K562 (cell line): ENCODE results near the gene LRRC27. TPM values are rescaled to one million over a fixed set of nuclear protein-coding genes. Genes with fewer than 3 reads are reported as not detected.

ENCODE experiments used
- ARID1B ChIP-seq: fragments of 450-650 bp; IDR thresholded peaks from 2 replicates; pipeline ENCODE4 v1.6.1; 2016; ENCODE audit warnings: antibody characterized with exemption, mild to moderate bottlenecking, inconsistent platforms
- ARID2 ChIP-seq: fragments of 450-650 bp; IDR thresholded peaks from 2 replicates; pipeline ENCODE4 v1.6.1; 2017; ENCODE audit warnings: antibody characterized with exemption, mild to moderate bottlenecking
- DLX4 ChIP-seq: fragments of 250-450 bp; sonication (Bioruptor Pico); IDR thresholded peaks from 2 replicates; pipeline ENCODE4 v1.6.1; 2021; ENCODE audit warnings: mild to moderate bottlenecking
- GTF2E2 ChIP-seq: fragments of 200-800 bp; sonication (Bioruptor generic); IDR thresholded peaks from 2 replicates; pipeline ENCODE4 v1.6.1; 2016; ENCODE audit warnings: missing genetic modification characterization, missing compliant biosample characterization
- JUN ChIP-seq, 2 experiments: sonication (generic) in 1 of 2; formaldehyde crosslinking in 1 of 2; IDR thresholded peaks; 2 replicates each; pipeline versions ENCODE4 v1.6.1 to v1.8.0; 2012 to 2022; ENCODE audit warnings: borderline replicate concordance in 2 of 2, mild to moderate bottlenecking in 2 of 2, improper control_type of control experiment in 1 of 2, low read depth in 1 of 2, low read length in 1 of 2, missing genetic modification reagents in 1 of 2
- MECOM ChIP-seq: fragments of 250-450 bp; sonication (Bioruptor Pico); IDR thresholded peaks from 2 replicates; pipeline ENCODE4 v1.8.0; 2022; ENCODE audit warnings: inconsistent platforms
- RFX1 ChIP-seq: fragments of 450-650 bp; IDR thresholded peaks from 2 replicates; pipeline ENCODE4 v1.6.1; 2016; ENCODE audit warnings: mild to moderate bottlenecking, moderate library complexity
- TBP ChIP-seq: optimal IDR thresholded peaks from 2 replicates; pipeline ENCODE3; 2011; ENCODE audit warnings: low read depth, low read length, improper control_type of control experiment
- YY1 ChIP-seq, 3 experiments: IDR thresholded peaks; 2 replicates each; pipeline ENCODE4 v1.6.1; 2011; ENCODE audit warnings: low read length in 2 of 3, mild to moderate bottlenecking in 2 of 3, moderate library complexity in 2 of 3, borderline replicate concordance in 1 of 3, control low read depth in 1 of 3, low read depth in 1 of 3; ENCODE audit not compliant: insufficient read depth in 3 of 3, insufficient replicate concordance in 2 of 3, control insufficient read depth in 1 of 3, insufficient read length in 1 of 3; ENCODE audit errors: extremely low read depth in 1 of 3
- ZKSCAN3 ChIP-seq: fragments of 250-450 bp; sonication (Bioruptor Pico); IDR thresholded peaks from 2 replicates; pipeline ENCODE4 v1.4.0; 2020
- polyA plus RNA-seq, 8 experiments: library from polyadenylated mRNA; depleted of rRNA in 4 of 8; stranded (reverse) in 5 of 8; unstranded in 3 of 8; fragments of >200 nt; fragmentation: Nextera tagmentation in 2 of 8; fragmentation: Illumina TruSeq in 1 of 8; extraction: Ambion mirVana in 2 of 8; extraction: Trizol in 1 of 8; gene quantifications; 2 replicates each; pipeline versions ENCODE4 v1.2.1 to v1.2.3, GENCODE V29; 2011 to 2014; ENCODE audit warnings: inconsistent platforms in 1 of 8, missing spikeins in 1 of 8
- total RNA-seq, 7 experiments: library from RNA; depleted of rRNA in 6 of 7; stranded (reverse); fragments of >200 nt in 6 of 7; fragmentation: Illumina TruSeq in 2 of 7; extraction: Trizol in 2 of 7; gene quantifications; 2 replicates each; pipeline versions ENCODE4 v1.2.1 to v1.2.3, GENCODE V29; 2011 to 2021; ENCODE audit warnings: low replicate concordance in 1 of 7
- TF ChIP-seq, protein P1 (sequence below), 3 experiments: fragments of 200-800 bp in 1 of 3; fragments of 250-450 bp in 1 of 3; fragments of 450-650 bp in 1 of 3; sonication (Bioruptor Pico) in 1 of 3; sonication (Bioruptor generic) in 1 of 3; formaldehyde crosslinking in 1 of 3; IDR thresholded peaks; 2 replicates each; pipeline versions ENCODE4 v1.6.1 to v1.8.0; 2016 to 2022; ENCODE audit warnings: mild to moderate bottlenecking in 2 of 3, missing genetic modification characterization in 2 of 3, missing compliant biosample characterization in 1 of 3, moderate library complexity in 1 of 3
- TF ChIP-seq, protein P2 (sequence below), 2 experiments: fragments of 150-350 bp in 1 of 2; IDR thresholded peaks; 2 replicates each; pipeline ENCODE4 v1.6.1; 2012 to 2016; ENCODE audit warnings: low read depth in 2 of 2, low read length in 2 of 2, mild to moderate bottlenecking in 1 of 2, moderate library complexity in 1 of 2
- TF ChIP-seq, protein P3 (sequence below): fragments of 450-650 bp; IDR thresholded peaks from 2 replicates; pipeline ENCODE4 v1.6.1; 2016; ENCODE audit warnings: low read depth, mild to moderate bottlenecking, moderate library complexity
- TF ChIP-seq, protein P4 (sequence below): fragments of 450-650 bp; formaldehyde crosslinking; IDR thresholded peaks from 2 replicates; pipeline ENCODE4 v1.4.0; 2020; ENCODE audit warnings: mild to moderate bottlenecking, mixed read lengths

LRRC27 gene
- total and polyA plus RNA-seq, 9 of the 15 experiments (the other 6 are each of a cell fraction or from before 2014, with no cell fraction given): 0.10 to 2.7 (median 1.4) TPM

GRCh38 chr10:132311338-132311939 lies 20.6 kb upstream of the LRRC27 start (continued):
- TF ChIP-seq ARID2 (no peak), MECOM (CRISPR knock-in tag) (no peak), ARID1B (peak; percentile 28; the same call in 1 of the 2 replicates), RFX1 (peak; percentile 98), JUN (IDR thresholded peaks at IDR 0.05; ENCODE audit: borderline replicate concordance, low read depth, low read length) (peak; percentile 82), JUN (CRISPR knock-in tag; IDR thresholded peaks at IDR 0.05; ENCODE audit: borderline replicate concordance) (no peak), YY1 (IDR thresholded peaks at IDR 0.05; ENCODE audit: borderline replicate concordance in 1 of 3, control insufficient read depth in 1 of 3, extremely low read depth in 1 of 3, insufficient read depth in 3 of 3, insufficient read length in 1 of 3, insufficient replicate concordance in 2 of 3, low read depth in 1 of 3, low read length in 2 of 3) (peak in 1 of 3 experiments; percentile 7), TBP (no peak), GTF2E2 (no peak), DLX4 (no peak), ZKSCAN3 (CRISPR knock-in tag) (no peak)
- TF ChIP-seq, protein P1, sequence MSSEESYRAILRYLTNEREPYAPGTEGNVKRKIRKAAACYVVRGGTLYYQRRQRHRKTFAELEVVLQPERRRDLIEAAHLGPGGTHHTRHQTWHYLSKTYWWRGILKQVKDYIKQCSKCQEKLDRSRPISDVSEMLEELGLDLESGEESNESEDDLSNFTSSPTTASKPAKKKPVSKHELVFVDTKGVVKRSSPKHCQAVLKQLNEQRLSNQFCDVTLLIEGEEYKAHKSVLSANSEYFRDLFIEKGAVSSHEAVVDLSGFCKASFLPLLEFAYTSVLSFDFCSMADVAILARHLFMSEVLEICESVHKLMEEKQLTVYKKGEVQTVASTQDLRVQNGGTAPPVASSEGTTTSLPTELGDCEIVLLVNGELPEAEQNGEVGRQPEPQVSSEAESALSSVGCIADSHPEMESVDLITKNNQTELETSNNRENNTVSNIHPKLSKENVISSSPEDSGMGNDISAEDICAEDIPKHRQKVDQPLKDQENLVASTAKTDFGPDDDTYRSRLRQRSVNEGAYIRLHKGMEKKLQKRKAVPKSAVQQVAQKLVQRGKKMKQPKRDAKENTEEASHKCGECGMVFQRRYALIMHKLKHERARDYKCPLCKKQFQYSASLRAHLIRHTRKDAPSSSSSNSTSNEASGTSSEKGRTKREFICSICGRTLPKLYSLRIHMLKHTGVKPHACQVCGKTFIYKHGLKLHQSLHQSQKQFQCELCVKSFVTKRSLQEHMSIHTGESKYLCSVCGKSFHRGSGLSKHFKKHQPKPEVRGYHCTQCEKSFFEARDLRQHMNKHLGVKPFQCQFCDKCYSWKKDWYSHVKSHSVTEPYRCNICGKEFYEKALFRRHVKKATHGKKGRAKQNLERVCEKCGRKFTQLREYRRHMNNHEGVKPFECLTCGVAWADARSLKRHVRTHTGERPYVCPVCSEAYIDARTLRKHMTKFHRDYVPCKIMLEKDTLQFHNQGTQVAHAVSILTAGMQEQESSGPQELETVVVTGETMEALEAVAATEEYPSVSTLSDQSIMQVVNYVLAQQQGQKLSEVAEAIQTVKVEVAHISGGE (CRISPR knock-in tag; IDR thresholded peaks at IDR 0.05): no peak
- TF ChIP-seq, protein P2, sequence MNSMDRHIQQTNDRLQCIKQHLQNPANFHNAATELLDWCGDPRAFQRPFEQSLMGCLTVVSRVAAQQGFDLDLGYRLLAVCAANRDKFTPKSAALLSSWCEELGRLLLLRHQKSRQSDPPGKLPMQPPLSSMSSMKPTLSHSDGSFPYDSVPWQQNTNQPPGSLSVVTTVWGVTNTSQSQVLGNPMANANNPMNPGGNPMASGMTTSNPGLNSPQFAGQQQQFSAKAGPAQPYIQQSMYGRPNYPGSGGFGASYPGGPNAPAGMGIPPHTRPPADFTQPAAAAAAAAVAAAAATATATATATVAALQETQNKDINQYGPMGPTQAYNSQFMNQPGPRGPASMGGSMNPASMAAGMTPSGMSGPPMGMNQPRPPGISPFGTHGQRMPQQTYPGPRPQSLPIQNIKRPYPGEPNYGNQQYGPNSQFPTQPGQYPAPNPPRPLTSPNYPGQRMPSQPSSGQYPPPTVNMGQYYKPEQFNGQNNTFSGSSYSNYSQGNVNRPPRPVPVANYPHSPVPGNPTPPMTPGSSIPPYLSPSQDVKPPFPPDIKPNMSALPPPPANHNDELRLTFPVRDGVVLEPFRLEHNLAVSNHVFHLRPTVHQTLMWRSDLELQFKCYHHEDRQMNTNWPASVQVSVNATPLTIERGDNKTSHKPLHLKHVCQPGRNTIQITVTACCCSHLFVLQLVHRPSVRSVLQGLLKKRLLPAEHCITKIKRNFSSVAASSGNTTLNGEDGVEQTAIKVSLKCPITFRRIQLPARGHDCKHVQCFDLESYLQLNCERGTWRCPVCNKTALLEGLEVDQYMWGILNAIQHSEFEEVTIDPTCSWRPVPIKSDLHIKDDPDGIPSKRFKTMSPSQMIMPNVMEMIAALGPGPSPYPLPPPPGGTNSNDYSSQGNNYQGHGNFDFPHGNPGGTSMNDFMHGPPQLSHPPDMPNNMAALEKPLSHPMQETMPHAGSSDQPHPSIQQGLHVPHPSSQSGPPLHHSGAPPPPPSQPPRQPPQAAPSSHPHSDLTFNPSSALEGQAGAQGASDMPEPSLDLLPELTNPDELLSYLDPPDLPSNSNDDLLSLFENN (IDR thresholded peaks at IDR 0.05; ENCODE audit: low read depth in 2 of 2, low read length in 2 of 2): no peak
- TF ChIP-seq, protein P3, sequence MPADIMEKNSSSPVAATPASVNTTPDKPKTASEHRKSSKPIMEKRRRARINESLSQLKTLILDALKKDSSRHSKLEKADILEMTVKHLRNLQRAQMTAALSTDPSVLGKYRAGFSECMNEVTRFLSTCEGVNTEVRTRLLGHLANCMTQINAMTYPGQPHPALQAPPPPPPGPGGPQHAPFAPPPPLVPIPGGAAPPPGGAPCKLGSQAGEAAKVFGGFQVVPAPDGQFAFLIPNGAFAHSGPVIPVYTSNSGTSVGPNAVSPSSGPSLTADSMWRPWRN: no peak
- TF ChIP-seq, protein P4, sequence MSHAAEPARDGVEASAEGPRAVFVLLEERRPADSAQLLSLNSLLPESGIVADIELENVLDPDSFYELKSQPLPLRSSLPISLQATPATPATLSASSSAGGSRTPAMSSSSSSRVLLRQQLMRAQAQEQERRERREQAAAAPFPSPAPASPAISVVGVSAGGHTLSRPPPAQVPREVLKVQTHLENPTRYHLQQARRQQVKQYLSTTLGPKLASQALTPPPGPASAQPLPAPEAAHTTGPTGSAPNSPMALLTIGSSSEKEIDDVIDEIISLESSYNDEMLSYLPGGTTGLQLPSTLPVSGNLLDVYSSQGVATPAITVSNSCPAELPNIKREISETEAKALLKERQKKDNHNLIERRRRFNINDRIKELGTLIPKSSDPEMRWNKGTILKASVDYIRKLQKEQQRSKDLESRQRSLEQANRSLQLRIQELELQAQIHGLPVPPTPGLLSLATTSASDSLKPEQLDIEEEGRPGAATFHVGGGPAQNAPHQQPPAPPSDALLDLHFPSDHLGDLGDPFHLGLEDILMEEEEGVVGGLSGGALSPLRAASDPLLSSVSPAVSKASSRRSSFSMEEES (CRISPR knock-in tag): no peak
